ENCODE data around the gene PRIMA1. TPM values are rescaled to one million over a fixed set of nuclear protein-coding genes. Genes with fewer than 3 reads are reported as not detected.
"Not testable (repeated sequence)": the region's sequence is repeated elsewhere in the genome, so short reads cannot be mapped to it uniquely, and the experiment has no call there.

Gene PRIMA1
- total RNA-seq, 1 experiment from 2014 or later = 1.0 TPM

DNA sequence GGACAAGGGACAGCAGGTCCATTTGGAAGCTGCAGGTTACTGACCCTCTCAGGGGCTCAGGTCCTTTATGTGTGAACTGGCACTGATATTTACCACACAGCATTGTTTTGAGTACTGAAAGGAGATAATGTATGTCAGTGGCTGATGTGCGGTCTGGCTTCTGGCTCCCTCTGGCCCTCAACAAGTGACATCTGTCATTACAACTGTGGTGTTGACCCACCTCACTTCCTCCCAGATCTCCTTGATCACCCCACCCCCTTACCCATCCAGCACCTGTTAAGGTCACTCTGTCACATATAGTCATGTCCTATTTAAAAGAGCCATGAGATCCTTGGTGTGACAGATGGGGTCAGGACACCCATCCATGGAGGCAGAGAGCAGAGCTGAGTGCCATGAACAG is 22.7 kb upstream of the PRIMA1 start:
- BruUV-seq (replicated peaks) = no TSS peak
- H3K27me3 Mint-ChIP-seq (ENCODE audit: insufficient read depth, unreplicated experiment) = no peaks in the 10 kb centered on the region
- peaks cover 43% of the 10 kb centered on the region for H3K9me3 Mint-ChIP-seq (ENCODE audit: unreplicated experiment)
- POLR2A ChIA-PET = no interaction called here
- Histone ChIP-seq H3K27me3 (replicated peaks; ENCODE audit: control insufficient read depth, insufficient read depth, low read length) (no peaks in the 10 kb centered on the region), H3K4me3 (ENCODE audit: low read depth, low read length) (no peak overlapping the region), H3K36me3 (ENCODE audit: control insufficient read depth, insufficient read depth, low read length) (no peaks in the 10 kb centered on the region), H3K4me1 (no peaks in the 10 kb centered on the region), H3K9me3 (peaks cover 4% of the 10 kb centered on the region; the same call in 1 of the 2 replicates)
- H3K27ac Mint-ChIP-seq (ENCODE audit: unreplicated experiment) = no peak overlapping the region
- intact Hi-C loops (cut with micrococcal nuclease; ENCODE audit: unreplicated experiment) = no loop called here
- no peak overlapping the region for H3K4me3 Mint-ChIP-seq (ENCODE audit: unreplicated experiment)
- CTCF ChIA-PET = no interaction called here
- no peaks in the 10 kb centered on the region for H3K36me3 Mint-ChIP-seq (ENCODE audit: insufficient read depth, unreplicated experiment)
- TF ChIP-seq, protein P1, sequence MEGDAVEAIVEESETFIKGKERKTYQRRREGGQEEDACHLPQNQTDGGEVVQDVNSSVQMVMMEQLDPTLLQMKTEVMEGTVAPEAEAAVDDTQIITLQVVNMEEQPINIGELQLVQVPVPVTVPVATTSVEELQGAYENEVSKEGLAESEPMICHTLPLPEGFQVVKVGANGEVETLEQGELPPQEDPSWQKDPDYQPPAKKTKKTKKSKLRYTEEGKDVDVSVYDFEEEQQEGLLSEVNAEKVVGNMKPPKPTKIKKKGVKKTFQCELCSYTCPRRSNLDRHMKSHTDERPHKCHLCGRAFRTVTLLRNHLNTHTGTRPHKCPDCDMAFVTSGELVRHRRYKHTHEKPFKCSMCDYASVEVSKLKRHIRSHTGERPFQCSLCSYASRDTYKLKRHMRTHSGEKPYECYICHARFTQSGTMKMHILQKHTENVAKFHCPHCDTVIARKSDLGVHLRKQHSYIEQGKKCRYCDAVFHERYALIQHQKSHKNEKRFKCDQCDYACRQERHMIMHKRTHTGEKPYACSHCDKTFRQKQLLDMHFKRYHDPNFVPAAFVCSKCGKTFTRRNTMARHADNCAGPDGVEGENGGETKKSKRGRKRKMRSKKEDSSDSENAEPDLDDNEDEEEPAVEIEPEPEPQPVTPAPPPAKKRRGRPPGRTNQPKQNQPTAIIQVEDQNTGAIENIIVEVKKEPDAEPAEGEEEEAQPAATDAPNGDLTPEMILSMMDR (IDR thresholded peaks at IDR 0.05; ENCODE audit: insufficient read depth in 1 of 2, low read depth in 1 of 2, low read length in 1 of 2, severe bottlenecking in 1 of 2, unreplicated experiment in 1 of 2) = no peak
- H3K4me1 Mint-ChIP-seq (ENCODE audit: low read depth, unreplicated experiment) = no peaks in the 10 kb centered on the region
- DNase-seq = no peak

DNA sequence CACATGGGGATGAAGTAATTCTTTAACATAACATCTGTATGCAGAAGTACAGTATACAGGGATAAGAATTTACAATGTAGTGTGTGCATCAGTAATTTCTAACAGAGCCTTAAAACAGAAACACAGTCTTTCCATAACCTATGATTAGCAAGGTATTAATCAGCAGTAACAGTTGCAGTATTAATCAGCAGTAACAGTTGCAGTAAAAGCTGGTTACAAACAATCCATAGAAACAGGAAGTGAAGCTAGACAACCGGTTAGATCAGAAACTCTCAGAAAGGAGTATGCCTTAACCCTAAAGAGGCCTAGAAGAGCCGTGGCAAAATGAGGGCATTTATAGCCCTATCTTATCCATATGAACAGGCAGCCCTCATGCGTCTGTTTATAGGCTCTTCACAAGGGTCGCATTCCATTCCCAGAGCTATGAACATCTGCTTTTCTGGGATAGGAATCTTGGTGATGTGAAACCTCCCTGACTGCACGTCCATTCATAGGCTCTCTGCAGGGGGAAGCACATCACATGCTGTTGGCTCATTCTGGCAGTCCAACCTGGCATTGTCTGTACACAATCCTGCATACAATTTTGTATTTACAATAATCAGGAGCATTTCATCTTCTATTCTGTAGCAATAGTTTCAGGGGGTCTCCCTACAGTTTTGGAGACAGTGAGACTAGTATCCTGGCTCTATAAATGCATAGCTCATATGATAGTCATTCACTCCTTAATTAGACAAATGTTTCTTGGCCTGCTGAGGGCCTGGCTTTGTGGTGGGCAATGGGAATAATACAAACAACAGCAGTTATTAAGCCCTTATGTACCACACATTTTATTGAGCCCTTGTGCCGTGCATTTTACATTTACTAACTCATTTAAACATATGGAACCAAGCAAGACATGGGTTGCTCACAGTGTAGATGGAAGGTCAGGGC is 21.5 kb upstream of the PRIMA1 start:
- H3K27me3 ChIP-seq (replicated peaks; ENCODE audit: control insufficient read depth, insufficient read depth, low read length); intact Hi-C loops (cut with micrococcal nuclease; ENCODE audit: unreplicated experiment); H3K4me3 Mint-ChIP-seq (ENCODE audit: unreplicated experiment); H3K27me3 Mint-ChIP-seq (ENCODE audit: insufficient read depth, unreplicated experiment); H3K36me3 ChIP-seq (ENCODE audit: control insufficient read depth, insufficient read depth, low read length); H3K4me1 ChIP-seq; H3K4me3 ChIP-seq (ENCODE audit: low read depth, low read length); POLR2A ChIA-PET; H3K9me3 ChIP-seq; BruUV-seq (replicated peaks); H3K4me1 Mint-ChIP-seq (ENCODE audit: low read depth, unreplicated experiment); DNase-seq; H3K27ac Mint-ChIP-seq (ENCODE audit: unreplicated experiment); H3K36me3 Mint-ChIP-seq (ENCODE audit: insufficient read depth, unreplicated experiment); CTCF ChIA-PET: not testable (repeated sequence)
- peaks cover 34% of the 10 kb centered on the region for H3K9me3 Mint-ChIP-seq (ENCODE audit: unreplicated experiment)

DNA sequence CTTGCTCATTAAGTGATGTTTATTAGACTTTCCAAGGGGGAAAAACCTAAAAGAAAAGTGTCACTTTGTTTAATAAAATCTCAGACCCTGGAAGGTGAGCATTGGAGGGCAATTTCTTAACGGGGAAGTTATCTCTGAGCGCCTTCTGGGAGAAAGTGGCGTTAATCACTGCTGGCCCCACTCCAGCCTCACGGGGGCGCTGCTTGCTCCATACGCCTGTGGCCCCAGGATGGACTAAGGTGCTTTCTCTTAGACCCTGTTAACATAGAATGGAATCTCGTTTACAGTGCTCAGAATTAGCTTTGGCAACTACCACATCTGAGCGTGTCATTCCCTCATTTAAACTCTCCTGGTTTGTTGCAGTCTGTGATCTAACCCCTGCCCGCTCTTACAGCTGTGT is 16.4 kb upstream of the PRIMA1 start:
- no TSS peak for BruUV-seq (replicated peaks)
- Mint-ChIP-seq H3K27ac (ENCODE audit: unreplicated experiment) (no peak overlapping the region), H3K9me3 (ENCODE audit: unreplicated experiment) (peaks cover 16% of the 10 kb centered on the region), H3K27me3 (ENCODE audit: insufficient read depth, unreplicated experiment) (no peaks in the 10 kb centered on the region), H3K4me3 (ENCODE audit: unreplicated experiment) (no peak overlapping the region), H3K4me1 (ENCODE audit: low read depth, unreplicated experiment) (peaks cover 14% of the 10 kb centered on the region), H3K36me3 (ENCODE audit: insufficient read depth, unreplicated experiment) (no peaks in the 10 kb centered on the region)
- Histone ChIP-seq H3K27me3 (replicated peaks; ENCODE audit: control insufficient read depth, insufficient read depth, low read length) (no peaks in the 10 kb centered on the region), H3K9me3 (no peaks in the 10 kb centered on the region), H3K4me1 (peaks cover 13% of the 10 kb centered on the region), H3K4me3 (ENCODE audit: low read depth, low read length) (no peak overlapping the region), H3K36me3 (ENCODE audit: control insufficient read depth, insufficient read depth, low read length) (no peaks in the 10 kb centered on the region)
- intact Hi-C loops (cut with micrococcal nuclease; ENCODE audit: unreplicated experiment) = no loop called here
- DNase-seq = no peak
- TF ChIP-seq, protein P1 (IDR thresholded peaks at IDR 0.05; ENCODE audit: insufficient read depth in 1 of 2, low read depth in 1 of 2, low read length in 1 of 2, severe bottlenecking in 1 of 2, unreplicated experiment in 1 of 2) = no peak
- POLR2A ChIA-PET = no interaction called here
- CTCF ChIA-PET = no interaction called here
